Activated T-helper 1 cell treated with anti-CD3 and anti-CD28 coated beads, Interleukin-2, amount 50 U/mL, for 16 hours (primary cell): ENCODE measurements around the gene CDC45.

ENCODE experiments used
- DNase-seq, 2 donors: peaks; one replicate each; pipeline ENCODE4 v3.0.0-alpha.2; 2020; ENCODE audit warnings: low read depth in 1 of 2, low spot score in 1 of 2

The CDC45 gene

GRCh38 chr22:19555651-19556050 lies 75.9 kb downstream of the CDC45 start:
- DNase-seq: no peak

DNA sequence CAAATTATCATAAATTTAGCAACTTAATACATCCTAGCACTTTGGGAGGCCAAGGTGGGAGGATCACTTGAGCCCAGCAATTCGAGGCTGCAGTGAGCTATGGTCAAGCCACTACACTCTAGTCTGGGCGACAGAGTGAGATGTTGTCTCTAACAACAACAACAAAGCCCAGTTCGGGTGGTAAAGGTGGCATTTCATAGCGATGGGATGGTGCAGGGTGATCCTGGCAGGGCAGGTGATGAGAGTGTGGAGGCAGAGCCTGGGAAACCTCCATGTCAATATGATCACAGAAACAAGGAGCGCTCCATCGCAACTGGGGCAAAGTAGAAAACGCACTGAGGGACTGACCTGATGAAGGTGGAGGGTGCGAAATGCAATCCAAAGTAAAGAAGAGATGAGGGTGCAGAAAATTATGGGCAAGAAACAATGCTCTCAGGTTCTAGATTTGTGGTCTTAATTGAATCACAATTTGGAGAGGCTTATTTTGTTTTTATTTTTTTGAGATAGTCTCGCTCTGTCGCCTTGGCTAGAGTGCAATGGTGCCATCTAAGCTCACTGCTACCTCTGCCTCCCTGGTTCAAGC lies 77.3 kb downstream of the CDC45 start:
- DNase-seq: no peak

DNA sequence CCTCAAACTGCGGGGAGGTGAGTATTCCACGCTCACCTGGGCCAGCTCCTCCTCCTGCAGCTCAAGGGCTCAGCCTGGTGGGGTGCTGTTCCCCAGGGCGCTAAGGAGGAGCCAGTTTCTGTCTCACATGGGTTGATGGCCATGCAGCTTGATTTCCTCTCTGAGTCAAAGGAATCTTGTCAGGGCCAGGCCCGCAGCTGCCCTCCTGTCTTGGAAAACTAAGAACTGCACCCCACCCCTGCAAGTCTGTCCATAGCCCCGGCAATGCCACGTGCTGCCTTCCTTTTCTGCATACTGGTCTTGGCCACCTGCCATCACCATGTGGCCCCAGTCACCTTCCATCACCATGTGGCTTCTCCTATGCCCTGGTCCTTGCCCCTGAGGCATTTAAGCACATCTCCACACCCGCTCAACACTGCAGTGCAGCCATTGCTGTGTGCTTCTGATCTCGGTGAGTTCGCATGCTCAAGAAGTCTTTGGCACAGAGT lies 79.6 kb downstream of the CDC45 start:
- DNase-seq: no peak

GRCh38 chr22:19559956-19560355 lies 80.2 kb downstream of the CDC45 start:
- no peak for DNase-seq

DNA sequence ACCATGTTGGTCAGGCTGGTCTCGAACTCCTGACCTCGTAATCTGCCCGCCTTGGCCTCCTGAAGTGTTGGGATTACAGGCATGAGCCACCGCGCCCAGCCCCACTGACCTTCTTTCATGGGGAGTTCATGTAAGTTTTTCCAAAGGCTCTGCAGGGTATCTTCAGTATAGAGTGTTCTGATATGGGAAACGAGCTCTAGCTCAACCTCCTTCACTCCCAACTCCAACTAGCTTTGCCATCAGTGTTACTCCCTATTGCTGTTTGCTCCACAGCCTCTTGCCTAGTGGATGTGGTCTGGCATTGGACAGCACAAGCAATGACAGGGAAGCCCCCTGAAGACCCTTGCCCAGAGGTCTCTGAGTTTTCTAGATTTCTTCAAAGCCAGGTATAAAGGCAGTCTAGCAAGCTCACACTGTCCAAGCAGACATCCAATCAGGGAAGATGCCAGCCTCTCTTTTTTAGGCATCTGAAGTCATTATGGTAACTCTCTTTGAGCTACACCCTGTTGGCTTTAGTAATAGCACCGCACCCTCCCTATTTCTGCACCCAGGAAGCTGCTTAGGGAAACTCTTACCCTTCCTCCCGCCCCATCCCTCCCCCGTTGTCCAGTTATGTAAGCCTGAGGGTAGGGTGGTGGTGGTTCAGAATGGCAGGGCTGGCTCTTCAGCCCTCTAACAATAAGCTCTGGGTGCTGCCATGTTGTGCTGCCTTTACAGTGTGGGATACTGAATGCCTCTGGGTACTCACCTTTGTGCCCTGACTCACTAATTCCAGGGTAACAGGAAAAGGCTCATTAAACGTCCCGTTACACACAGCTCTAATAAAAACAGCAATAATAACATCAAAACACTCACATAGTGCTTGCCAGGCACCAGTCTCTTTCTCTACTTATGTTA lies 85.9 kb downstream of the CDC45 start:
- DNase-seq: no peak

DNA sequence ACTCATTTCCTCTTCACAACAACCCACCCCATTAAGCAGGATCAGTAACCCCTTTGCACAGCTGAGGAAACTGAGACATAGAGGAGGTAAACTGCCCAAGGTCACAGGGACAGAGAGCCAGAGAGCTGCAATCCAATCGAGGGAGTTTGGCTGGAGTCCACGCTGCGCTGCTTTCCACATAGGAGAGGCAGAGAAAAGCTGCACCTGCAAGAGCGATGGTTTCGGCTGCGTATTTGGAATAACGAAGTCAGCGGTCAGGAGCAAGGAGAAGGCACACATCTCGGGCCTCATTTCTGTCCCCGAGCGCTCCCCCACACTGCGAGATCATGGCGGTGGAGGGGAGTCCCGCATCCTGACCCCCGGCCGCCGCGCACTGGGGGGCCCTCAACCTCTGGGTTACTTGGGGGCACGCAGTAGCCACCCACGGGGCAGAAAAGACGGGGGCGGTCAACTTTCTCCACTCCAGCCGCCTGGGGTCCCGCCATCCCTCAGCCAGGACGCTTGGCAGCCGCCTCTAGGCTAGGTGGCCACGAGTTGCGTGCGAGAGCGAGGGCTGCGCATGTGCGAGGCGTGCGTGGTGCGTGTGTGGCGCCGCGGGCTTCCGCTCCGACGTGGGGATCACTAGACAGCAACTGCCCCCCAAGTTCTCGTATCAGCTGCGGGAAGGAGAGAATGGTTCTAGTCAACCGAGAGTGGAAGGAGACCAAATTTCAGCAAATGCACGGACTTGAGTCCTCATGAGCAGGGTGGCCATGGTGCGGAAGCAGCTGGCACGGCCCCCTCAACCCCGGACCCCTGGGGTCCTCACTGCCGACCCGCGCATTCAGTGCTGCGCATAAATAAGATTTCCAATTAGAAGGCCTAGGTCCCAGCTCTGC lies 86.8 kb downstream of the CDC45 start:
- no peak for DNase-seq

DNA sequence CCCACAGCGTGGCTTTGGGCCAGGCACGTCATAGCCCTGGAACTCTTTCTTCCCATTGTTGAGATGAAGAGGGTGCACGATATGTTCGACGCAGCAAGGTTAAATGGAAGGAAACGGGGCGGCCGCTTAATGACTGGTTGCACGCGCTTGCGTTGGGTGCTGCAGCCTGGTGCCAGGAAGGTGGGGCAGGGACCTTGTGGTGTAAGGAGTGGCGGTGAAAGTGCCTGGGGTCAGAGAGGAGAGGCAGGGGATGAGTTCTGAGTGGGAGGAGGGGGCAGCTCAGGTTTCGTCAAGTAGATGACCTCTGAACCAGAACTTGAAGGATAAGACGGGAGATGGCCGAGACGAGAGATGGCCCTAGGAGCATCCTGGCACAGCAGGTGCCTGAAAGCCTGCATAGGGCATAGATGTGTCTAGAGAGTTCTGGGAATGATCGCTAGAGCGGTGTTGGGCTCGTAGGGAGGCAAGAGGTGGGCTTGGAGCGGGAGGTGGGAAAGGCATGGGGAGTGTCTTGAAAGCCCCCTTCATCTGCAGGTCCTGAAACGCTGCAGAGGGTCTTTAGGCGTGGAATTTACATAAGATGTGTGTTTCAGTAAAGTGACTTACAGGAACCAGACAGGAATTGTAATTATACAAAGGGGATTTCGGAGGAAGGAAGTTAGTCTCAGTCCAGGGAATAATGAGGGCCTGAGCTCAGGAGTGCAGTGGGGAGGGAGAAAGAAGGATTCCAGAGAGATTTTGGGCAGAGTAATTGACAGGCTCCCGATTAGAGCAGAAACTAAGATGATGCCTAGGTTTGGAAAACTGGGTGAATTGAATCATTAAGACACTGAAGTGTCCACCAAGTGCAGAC lies 87.7 kb downstream of the CDC45 start:
- DNase-seq: no peak

GRCh38 chr22:19568337-19569275 lies 88.9 kb downstream of the CDC45 start:
- no peak for DNase-seq

GRCh38 chr22:19569276-19569640 lies 89.5 kb downstream of the CDC45 start:
- no peak for DNase-seq

- DNase-seq: no peak
Measured at GRCh38 chr22:19569976-19570375, 90.3 kb downstream of the CDC45 start.
